Measurements from ENCODE around the gene GPN1.

DNA sequence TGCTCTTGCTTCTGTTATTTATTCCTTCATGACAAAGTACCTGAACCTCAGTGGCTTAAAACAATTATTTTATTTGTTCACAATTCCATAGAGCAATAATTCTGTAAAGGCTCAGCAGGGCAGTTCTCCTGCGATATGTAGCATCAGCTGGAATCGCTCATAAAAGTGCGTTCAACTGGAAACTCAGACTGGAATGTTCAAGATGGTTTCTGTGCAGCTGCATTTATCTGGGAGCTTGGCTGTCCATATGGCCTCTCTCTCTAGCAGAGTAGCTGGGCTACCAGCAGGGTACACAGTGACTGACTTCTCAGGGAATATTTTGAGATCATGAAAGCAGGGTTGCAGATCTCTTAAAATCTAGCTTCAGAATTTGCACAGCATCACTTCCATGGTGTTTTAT is 13.5 kb upstream of the GPN1 start:
- no peak for TF ChIP-seq POLR2AphosphoS5 (IDR thresholded peaks at IDR 0.05)
- no peak for TF ChIP-seq POLR2A (IDR thresholded peaks at IDR 0.05)
- TF ChIP-seq, protein P1, sequence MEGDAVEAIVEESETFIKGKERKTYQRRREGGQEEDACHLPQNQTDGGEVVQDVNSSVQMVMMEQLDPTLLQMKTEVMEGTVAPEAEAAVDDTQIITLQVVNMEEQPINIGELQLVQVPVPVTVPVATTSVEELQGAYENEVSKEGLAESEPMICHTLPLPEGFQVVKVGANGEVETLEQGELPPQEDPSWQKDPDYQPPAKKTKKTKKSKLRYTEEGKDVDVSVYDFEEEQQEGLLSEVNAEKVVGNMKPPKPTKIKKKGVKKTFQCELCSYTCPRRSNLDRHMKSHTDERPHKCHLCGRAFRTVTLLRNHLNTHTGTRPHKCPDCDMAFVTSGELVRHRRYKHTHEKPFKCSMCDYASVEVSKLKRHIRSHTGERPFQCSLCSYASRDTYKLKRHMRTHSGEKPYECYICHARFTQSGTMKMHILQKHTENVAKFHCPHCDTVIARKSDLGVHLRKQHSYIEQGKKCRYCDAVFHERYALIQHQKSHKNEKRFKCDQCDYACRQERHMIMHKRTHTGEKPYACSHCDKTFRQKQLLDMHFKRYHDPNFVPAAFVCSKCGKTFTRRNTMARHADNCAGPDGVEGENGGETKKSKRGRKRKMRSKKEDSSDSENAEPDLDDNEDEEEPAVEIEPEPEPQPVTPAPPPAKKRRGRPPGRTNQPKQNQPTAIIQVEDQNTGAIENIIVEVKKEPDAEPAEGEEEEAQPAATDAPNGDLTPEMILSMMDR (IDR thresholded peaks at IDR 0.05) = no peak
- no peak for TF ChIP-seq EP300 (IDR thresholded peaks at IDR 0.05)

Measured in sigmoid colon (tissue), 4 donors.